SK-N-SH treated with all-trans-retinoic acid at 6 μM for 48 hours (cell line): ENCODE data around the gene PEX1.
"Not testable (repeated sequence)": the region's sequence is repeated elsewhere in the genome, so short reads cannot be mapped to it uniquely, and the experiment has no call there.

Experiments
- CSDC2 ChIP-seq: fragments of 250-450 bp; sonication (Bioruptor Pico); IDR thresholded peaks from 2 replicates; pipeline ENCODE4 v1.5.0; 2020; ENCODE audit warnings: mild to moderate bottlenecking, moderate library complexity
- ESRRG ChIP-seq: fragments of 250-450 bp; sonication (Bioruptor Pico); IDR thresholded peaks from 2 replicates; pipeline ENCODE4 v1.6.1; 2021; ENCODE audit warnings: mild to moderate bottlenecking
- ISL1 ChIP-seq: fragments of 250-450 bp; sonication (Bioruptor Pico); IDR thresholded peaks from 2 replicates; pipeline ENCODE4 v2.1.2; 2022; ENCODE audit warnings: mild to moderate bottlenecking, moderate library complexity
- OSR1 ChIP-seq: fragments of 250-450 bp; sonication (Bioruptor Pico); IDR thresholded peaks from 2 replicates; pipeline ENCODE4 v1.8.0; 2022; ENCODE audit warnings: moderate library complexity, mild to moderate bottlenecking, inconsistent platforms
- TCF4 ChIP-seq: fragments of 250-450 bp; sonication (Bioruptor Pico); IDR thresholded peaks from 2 replicates; pipeline ENCODE4 v1.8.0; 2021; ENCODE audit warnings: mild to moderate bottlenecking, moderate library complexity, borderline replicate concordance
- ZFP3 ChIP-seq: fragments of 250-450 bp; sonication (Bioruptor Pico); IDR thresholded peaks from 2 replicates; pipeline ENCODE4 v1.5.0; 2020; ENCODE audit warnings: mild to moderate bottlenecking, moderate library complexity
- ZFP30 ChIP-seq: fragments of 450-650 bp; formaldehyde crosslinking; IDR thresholded peaks from 2 replicates; pipeline ENCODE4 v1.5.0; 2022; ENCODE audit warnings: mild to moderate bottlenecking, moderate library complexity
- ZNF565 ChIP-seq: fragments of 450-650 bp; formaldehyde crosslinking; conservative IDR thresholded peaks from 2 replicates; pipeline ENCODE4 v1.5.0; 2020; ENCODE audit warnings: low read depth, mild to moderate bottlenecking, moderate library complexity
- TF ChIP-seq, protein P1 (sequence below): fragments of 250-450 bp; sonication (Bioruptor Pico); IDR thresholded peaks from 2 replicates; pipeline ENCODE4 v1.5.1; 2020; ENCODE audit warnings: low read depth, mild to moderate bottlenecking, moderate library complexity
- TF ChIP-seq, protein P2 (sequence below): fragments of 250-450 bp; sonication (Bioruptor Pico); IDR thresholded peaks from 2 replicates; pipeline ENCODE4 v1.5.1; 2021; ENCODE audit warnings: mild to moderate bottlenecking, moderate library complexity

DNA sequence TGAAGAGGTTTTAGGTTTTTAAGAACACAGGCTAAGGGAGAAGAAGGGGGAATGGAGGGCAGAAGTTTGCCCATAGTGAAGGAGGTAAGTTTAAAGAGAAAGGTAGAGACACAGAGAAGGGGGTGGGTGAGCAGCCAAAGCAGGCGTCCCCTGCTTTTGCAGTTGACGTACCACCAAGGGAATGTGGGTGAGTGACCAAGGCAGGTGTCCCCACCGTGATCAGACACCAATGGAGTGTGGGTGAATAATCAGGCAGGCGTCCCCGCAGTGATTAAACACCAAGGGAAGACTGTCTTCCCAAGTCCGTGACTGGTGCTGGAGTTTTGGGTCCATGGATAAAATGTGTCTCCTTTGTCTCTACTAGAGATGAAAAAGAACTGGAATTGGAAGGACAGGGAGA lies 44.1 kb downstream of the PEX1 start:
- TF ChIP-seq, protein P1, sequence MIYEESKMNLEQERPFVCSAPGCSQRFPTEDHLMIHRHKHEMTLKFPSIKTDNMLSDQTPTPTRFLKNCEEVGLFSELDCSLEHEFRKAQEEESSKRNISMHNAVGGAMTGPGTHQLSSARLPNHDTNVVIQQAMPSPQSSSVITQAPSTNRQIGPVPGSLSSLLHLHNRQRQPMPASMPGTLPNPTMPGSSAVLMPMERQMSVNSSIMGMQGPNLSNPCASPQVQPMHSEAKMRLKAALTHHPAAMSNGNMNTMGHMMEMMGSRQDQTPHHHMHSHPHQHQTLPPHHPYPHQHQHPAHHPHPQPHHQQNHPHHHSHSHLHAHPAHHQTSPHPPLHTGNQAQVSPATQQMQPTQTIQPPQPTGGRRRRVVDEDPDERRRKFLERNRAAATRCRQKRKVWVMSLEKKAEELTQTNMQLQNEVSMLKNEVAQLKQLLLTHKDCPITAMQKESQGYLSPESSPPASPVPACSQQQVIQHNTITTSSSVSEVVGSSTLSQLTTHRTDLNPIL (CRISPR knock-in tag): not testable (repeated sequence)
- not testable (repeated sequence) for TF ChIP-seq ESRRG (CRISPR knock-in tag); ISL1 (CRISPR knock-in tag); ZNF565 (CRISPR knock-in tag); OSR1 (CRISPR knock-in tag); TCF4 (CRISPR knock-in tag); CSDC2; ZFP3 (CRISPR knock-in tag); ZFP30
- TF ChIP-seq, protein P2, sequence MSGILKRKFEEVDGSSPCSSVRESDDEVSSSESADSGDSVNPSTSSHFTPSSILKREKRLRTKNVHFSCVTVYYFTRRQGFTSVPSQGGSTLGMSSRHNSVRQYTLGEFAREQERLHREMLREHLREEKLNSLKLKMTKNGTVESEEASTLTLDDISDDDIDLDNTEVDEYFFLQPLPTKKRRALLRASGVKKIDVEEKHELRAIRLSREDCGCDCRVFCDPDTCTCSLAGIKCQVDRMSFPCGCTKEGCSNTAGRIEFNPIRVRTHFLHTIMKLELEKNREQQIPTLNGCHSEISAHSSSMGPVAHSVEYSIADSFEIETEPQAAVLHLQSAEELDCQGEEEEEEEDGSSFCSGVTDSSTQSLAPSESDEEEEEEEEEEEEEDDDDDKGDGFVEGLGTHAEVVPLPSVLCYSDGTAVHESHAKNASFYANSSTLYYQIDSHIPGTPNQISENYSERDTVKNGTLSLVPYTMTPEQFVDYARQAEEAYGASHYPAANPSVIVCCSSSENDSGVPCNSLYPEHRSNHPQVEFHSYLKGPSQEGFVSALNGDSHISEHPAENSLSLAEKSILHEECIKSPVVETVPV (CRISPR knock-in tag): not testable (repeated sequence)
